K562 (cell line): ENCODE measurements around the gene DEK. TPM values are rescaled to one million over a fixed set of nuclear protein-coding genes. Genes with fewer than 3 reads are reported as not detected.
A peak's percentile ranks its signal among the peaks of the same experiment; 100 is the strongest.

ENCODE experiments used
- CTCFL ChIP-seq: IDR thresholded peaks from 2 replicates; pipeline ENCODE4 v1.6.1; 2011; ENCODE audit warnings: borderline replicate concordance, low read depth, mild to moderate bottlenecking, moderate library complexity, low read length; ENCODE audit not compliant: insufficient read depth, poor library complexity, severe bottlenecking
- JUN ChIP-seq, 2 experiments: sonication (generic) in 1 of 2; formaldehyde crosslinking in 1 of 2; IDR thresholded peaks; 2 replicates each; pipeline versions ENCODE4 v1.6.1 to v1.8.0; 2012 to 2022; ENCODE audit warnings: borderline replicate concordance in 2 of 2, mild to moderate bottlenecking in 2 of 2, improper control_type of control experiment in 1 of 2, low read depth in 1 of 2, low read length in 1 of 2, missing genetic modification reagents in 1 of 2
- JUND ChIP-seq, 2 experiments: IDR thresholded peaks; 2 replicates in 1 of 2; 3 replicates in 1 of 2; pipeline ENCODE4 v1.6.1; 2011; ENCODE audit warnings: borderline replicate concordance in 2 of 2, low read depth in 2 of 2, low read length in 2 of 2, improper control_type of control experiment in 1 of 2, missing biosample characterization in 1 of 2, missing genetic modification characterization in 1 of 2, missing genetic modification reagents in 1 of 2
- MXD1 ChIP-seq: fragments of 250-450 bp; sonication (Bioruptor Pico); IDR thresholded peaks from 2 replicates; pipeline ENCODE4 v1.8.0; 2021; ENCODE audit warnings: borderline replicate concordance, mild to moderate bottlenecking, moderate library complexity; ENCODE audit not compliant: poor library complexity, severe bottlenecking
- NCOA6 ChIP-seq: fragments of 450-650 bp; IDR thresholded peaks from 2 replicates; pipeline ENCODE4 v1.6.1; 2017; ENCODE audit warnings: mild to moderate bottlenecking
- NCOR1 ChIP-seq: fragments of 450-650 bp; IDR thresholded peaks from 2 replicates; pipeline ENCODE4 v1.6.1; 2016; ENCODE audit warnings: mild to moderate bottlenecking, moderate library complexity
- NONO ChIP-seq, 2 experiments: fragments of 200-400 bp in 1 of 2; fragments of 450-650 bp in 1 of 2; formaldehyde crosslinking in 1 of 2; IDR thresholded peaks; 2 replicates each; pipeline ENCODE4 v1.6.1; 2017; ENCODE audit warnings: low read depth in 2 of 2, mild to moderate bottlenecking in 2 of 2, moderate library complexity in 2 of 2, low read length in 1 of 2
- NR2C2 ChIP-seq, 2 experiments: fragments of 200-800 bp in 1 of 2; sonication (Bioruptor generic) in 1 of 2; sonication (generic) in 1 of 2; formaldehyde crosslinking in 1 of 2; IDR thresholded peaks; 2 replicates each; pipeline versions ENCODE4 v1.6.1 to v1.8.0; 2016 to 2022; ENCODE audit warnings: mild to moderate bottlenecking in 1 of 2, missing compliant biosample characterization in 1 of 2, missing genetic modification characterization in 1 of 2, missing genetic modification reagents in 1 of 2
- TARDBP ChIP-seq: fragments of 450-650 bp; IDR thresholded peaks from 2 replicates; pipeline ENCODE4 v1.6.1; 2016
- ZBTB33 ChIP-seq: sonication (generic); formaldehyde crosslinking; IDR thresholded peaks from 2 replicates; pipeline ENCODE4 v1.8.1; 2023; ENCODE audit warnings: mild to moderate bottlenecking, missing genetic modification reagents
- ZNF407 ChIP-seq: fragments of 450-650 bp; IDR thresholded peaks from 2 replicates; pipeline ENCODE4 v1.6.1; 2016; ENCODE audit warnings: low read depth
- polyA plus RNA-seq, 8 experiments: library from polyadenylated mRNA; depleted of rRNA in 4 of 8; stranded (reverse) in 5 of 8; unstranded in 3 of 8; fragments of >200 nt; fragmentation: Nextera tagmentation in 2 of 8; fragmentation: Illumina TruSeq in 1 of 8; extraction: Ambion mirVana in 2 of 8; extraction: Trizol in 1 of 8; gene quantifications; 2 replicates each; pipeline versions ENCODE4 v1.2.1 to v1.2.3, GENCODE V29; 2011 to 2014; ENCODE audit warnings: inconsistent platforms in 1 of 8, missing spikeins in 1 of 8
- total RNA-seq, 7 experiments: library from RNA; depleted of rRNA in 6 of 7; stranded (reverse); fragments of >200 nt in 6 of 7; fragmentation: Illumina TruSeq in 2 of 7; extraction: Trizol in 2 of 7; gene quantifications; 2 replicates each; pipeline versions ENCODE4 v1.2.1 to v1.2.3, GENCODE V29; 2011 to 2021; ENCODE audit warnings: low replicate concordance in 1 of 7

DEK gene
- total and polyA plus RNA-seq, 9 of the 15 experiments (the other 6 are each of a cell fraction or from before 2014, with no cell fraction given): 82.3 to 338 (median 184) TPM

DNA sequence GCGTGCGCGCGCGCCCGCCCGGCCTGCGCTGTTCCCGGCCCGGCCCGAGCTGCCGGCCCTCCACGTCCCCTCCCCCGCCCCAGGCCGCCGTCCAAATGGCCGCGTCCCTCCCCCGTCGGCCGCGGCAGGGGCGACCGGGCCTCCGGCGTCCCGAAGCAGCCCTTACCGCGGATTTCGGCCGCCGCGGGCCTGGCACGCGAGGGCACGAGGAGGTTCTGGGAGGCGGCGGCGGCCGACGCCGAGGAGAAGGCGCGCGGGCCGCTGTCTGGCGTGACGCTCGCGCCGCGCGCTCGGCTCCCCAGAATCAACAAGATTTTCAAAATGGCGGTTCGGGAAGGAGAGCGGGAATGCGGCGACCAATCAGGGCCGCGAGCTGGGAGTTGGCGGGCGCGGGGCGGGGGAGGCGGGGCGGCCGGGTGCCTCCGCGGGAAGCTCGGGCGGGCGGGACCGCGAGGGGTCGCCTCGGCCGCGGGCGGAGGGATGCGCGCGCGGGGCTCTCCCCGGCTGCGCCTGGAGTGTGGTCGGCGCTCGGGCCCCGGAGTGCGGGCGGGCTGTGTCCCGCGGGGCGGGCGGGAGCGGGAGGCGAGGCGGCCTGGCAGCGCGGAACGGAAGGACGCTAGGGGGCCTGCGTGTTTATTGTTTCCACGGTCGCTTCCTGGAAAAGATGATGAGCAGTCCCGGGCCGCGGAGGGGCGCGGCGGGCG is at the start of gene DEK (continued):
- TF ChIP-seq JUND (IDR thresholded peaks at IDR 0.05; ENCODE audit: borderline replicate concordance, low read depth, low read length) (peak; percentile 62; the same call in 1 of the 2 replicates), JUND (tag; IDR thresholded peaks at IDR 0.05; ENCODE audit: borderline replicate concordance, low read depth, low read length) (peak; percentile 83; the same call in 1 of the 3 replicates), NCOA6 (no peak), TARDBP (peak; percentile 95), ZNF407 (no peak), JUN (IDR thresholded peaks at IDR 0.05; ENCODE audit: borderline replicate concordance, low read depth, low read length) (peak; percentile 41; the same call in 1 of the 2 replicates), JUN (CRISPR knock-in tag; IDR thresholded peaks at IDR 0.05; ENCODE audit: borderline replicate concordance) (no peak; the same call in 1 of the 2 replicates), NONO (IDR thresholded peaks at IDR 0.05; ENCODE audit: low read depth in 2 of 2, low read length in 1 of 2) (peak; percentile 10 to 69), ZBTB33 (CRISPR knock-in tag) (peak; percentile 8; the same call in 1 of the 2 replicates), MXD1 (CRISPR knock-in tag) (no peak), CTCFL (peak; percentile 87), NR2C2 (CRISPR knock-in tag; IDR thresholded peaks at IDR 0.05) (no peak), NR2C2 (tag; IDR thresholded peaks at IDR 0.05) (peak; percentile 55), NCOR1 (peak; percentile 25; the same call in 1 of the 2 replicates)
